22Rv1 (cell line): ENCODE results near the gene RUNX3.

Experiments used
- H3K27ac ChIP-seq: fragments of 450-650 bp; 2 replicates; pipeline ENCODE4 v1.5.1; 2017
- ZFX ChIP-seq: fragments of 450-650 bp; IDR thresholded peaks from 2 replicates; pipeline ENCODE4 v1.6.1; 2017; ENCODE audit warnings: antibody characterized with exemption, borderline replicate concordance
- TF ChIP-seq, protein P1 (sequence below): fragments of 450-650 bp; IDR thresholded peaks from 2 replicates; pipeline ENCODE4 v1.5.1; 2017; ENCODE audit warnings: mild to moderate bottlenecking

The RUNX3 gene

GRCh38 chr1:24904731-24905354 lies 25.2 kb downstream of the RUNX3 start:
- no peak for TF ChIP-seq ZFX
- TF ChIP-seq, protein P1, sequence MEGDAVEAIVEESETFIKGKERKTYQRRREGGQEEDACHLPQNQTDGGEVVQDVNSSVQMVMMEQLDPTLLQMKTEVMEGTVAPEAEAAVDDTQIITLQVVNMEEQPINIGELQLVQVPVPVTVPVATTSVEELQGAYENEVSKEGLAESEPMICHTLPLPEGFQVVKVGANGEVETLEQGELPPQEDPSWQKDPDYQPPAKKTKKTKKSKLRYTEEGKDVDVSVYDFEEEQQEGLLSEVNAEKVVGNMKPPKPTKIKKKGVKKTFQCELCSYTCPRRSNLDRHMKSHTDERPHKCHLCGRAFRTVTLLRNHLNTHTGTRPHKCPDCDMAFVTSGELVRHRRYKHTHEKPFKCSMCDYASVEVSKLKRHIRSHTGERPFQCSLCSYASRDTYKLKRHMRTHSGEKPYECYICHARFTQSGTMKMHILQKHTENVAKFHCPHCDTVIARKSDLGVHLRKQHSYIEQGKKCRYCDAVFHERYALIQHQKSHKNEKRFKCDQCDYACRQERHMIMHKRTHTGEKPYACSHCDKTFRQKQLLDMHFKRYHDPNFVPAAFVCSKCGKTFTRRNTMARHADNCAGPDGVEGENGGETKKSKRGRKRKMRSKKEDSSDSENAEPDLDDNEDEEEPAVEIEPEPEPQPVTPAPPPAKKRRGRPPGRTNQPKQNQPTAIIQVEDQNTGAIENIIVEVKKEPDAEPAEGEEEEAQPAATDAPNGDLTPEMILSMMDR: no peak
- no peak overlapping the region for H3K27ac ChIP-seq

DNA sequence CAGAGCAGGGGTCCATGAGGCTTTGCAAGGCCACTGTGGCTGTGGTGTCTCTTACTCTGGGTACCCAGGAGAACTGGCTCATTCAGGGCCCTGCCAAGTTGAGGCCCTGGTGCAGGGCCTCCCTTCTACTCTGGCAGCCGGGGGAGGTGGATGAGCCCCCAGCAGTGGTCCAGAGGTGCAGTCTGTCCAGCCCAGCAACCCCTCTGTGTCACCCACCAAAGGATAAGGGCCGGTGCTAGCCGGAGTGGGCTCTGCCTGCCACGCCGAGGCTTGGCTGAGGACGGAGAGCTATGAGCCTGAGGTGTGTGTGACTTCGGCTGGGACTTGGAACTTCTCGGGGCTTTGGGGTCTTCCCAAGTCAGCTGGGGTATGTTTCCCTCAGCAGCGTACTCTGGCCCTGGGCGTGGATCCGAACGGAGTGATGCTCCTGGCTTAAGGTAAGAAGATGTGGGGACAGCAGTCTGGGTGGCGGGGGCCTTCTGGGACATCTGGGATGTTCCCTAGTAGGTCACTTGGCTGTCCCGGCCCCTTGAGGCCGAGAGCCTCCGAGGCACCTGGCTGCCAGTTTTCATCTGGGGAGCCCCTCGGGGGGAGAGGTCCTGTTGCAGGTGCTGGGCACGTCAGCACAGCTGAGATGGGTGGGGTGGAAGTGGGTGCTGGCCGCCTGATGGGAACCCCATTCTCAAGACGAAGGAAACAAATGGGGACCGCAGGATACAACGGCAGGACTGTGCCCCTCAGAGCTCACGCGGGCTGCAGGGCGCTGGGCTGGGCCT lies 25.9 kb downstream of the RUNX3 start:
- no peak for TF ChIP-seq ZFX
- TF ChIP-seq, protein P1: no peak
- no peak overlapping the region for H3K27ac ChIP-seq

- no peak overlapping the region for H3K27ac ChIP-seq
- TF ChIP-seq, protein P1: no peak
- TF ChIP-seq ZFX: no peak
These were observed 26.5 kb downstream of the RUNX3 start for GRCh38 chr1:24903560-24903954.

DNA sequence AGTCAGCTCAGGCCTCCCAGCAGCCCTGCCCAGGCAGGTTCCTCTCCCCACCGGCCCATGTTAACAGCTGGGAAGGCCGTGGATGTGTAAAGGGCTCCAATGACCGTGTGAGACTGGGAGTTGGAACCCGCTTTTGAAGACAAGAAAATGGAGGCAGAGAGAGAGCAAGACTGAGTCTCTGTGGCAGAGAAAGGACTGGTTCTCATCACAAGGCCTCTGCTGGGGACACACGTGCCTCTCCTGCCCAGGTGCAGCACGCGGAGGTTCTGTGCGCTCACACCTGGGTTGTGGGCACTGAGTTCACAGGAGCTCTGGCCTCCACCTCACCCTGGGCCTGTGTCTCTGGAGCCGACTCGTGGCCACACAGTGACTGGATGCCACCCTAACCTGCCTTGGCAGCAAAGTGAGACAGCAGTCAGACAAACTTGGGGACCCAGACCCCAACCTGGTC lies 27.0 kb downstream of the RUNX3 start:
- no peak overlapping the region for H3K27ac ChIP-seq
- TF ChIP-seq, protein P1: no peak
- TF ChIP-seq ZFX: no peak

GRCh38 chr1:24902471-24902891 lies 27.6 kb downstream of the RUNX3 start:
- TF ChIP-seq, protein P1: no peak
- TF ChIP-seq ZFX: no peak
- H3K27ac ChIP-seq: no peak overlapping the region

GRCh38 chr1:24901791-24902470 lies 28.1 kb downstream of the RUNX3 start:
- H3K27ac ChIP-seq: no peak overlapping the region
- TF ChIP-seq, protein P1: no peak
- TF ChIP-seq ZFX: no peak
